ENCODE measurements around the gene HOXD8.

DNA sequence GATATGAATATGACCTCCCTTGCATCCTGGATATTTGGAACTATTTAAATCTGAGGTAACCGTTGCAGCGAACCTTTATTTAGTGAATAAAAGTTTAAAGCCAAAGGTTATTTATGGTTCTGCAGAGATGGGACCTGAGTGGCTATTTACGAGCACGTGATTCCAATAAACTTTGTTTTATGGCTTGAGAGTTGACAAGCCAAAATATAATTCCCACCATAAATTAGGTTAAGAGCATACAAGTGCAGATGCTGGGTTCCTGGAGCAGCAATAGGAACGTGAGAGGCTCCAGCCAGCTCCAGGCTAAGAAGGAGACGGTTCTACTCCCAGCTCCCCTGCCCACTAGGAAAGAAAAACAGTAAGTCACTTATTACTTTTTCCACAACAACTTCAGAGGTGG lies 16.6 kb downstream of the HOXD8 start:
- TF ChIP-seq, protein P1, sequence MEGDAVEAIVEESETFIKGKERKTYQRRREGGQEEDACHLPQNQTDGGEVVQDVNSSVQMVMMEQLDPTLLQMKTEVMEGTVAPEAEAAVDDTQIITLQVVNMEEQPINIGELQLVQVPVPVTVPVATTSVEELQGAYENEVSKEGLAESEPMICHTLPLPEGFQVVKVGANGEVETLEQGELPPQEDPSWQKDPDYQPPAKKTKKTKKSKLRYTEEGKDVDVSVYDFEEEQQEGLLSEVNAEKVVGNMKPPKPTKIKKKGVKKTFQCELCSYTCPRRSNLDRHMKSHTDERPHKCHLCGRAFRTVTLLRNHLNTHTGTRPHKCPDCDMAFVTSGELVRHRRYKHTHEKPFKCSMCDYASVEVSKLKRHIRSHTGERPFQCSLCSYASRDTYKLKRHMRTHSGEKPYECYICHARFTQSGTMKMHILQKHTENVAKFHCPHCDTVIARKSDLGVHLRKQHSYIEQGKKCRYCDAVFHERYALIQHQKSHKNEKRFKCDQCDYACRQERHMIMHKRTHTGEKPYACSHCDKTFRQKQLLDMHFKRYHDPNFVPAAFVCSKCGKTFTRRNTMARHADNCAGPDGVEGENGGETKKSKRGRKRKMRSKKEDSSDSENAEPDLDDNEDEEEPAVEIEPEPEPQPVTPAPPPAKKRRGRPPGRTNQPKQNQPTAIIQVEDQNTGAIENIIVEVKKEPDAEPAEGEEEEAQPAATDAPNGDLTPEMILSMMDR (IDR thresholded peaks at IDR 0.05; ENCODE audit: control extremely low read depth in 1 of 3, insufficient read depth in 1 of 3, low read depth in 1 of 3, low read length in 3 of 3) = no peak
- TF ChIP-seq BRCA1 (IDR thresholded peaks at IDR 0.05; ENCODE audit: low read depth, low read length) = no peak
